ENCODE data around the gene GPR158.

GPR158 gene

DNA sequence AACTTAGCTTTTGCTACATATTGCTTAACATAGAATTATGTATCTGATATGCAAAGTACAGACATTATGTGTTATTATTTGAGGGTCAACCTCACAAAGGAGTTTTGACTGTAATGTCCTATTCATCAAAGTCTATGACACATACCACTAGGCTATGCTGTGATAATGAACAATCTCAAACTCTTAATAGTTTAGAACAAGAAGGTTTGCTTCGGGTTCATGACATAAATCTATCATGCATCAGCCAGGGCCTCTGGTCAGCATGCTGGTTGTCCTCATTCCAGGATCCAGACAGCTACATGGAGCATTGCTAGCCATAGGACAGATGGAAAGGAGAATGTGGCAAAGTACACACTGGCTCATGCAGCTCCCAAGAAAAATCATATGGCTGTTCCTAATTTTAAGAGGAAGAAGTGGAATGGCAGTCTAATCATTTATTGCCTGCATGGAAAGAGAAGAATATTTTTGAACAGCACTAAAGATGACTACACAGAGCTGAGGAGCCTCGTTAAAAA, 332.1 kb downstream of the GPR158 start:
- DNase-seq = no peak

- DNase-seq = no peak
These were observed 333.5 kb downstream of the GPR158 start for GRCh38 chr10:25508112-25508815.

- no peak for DNase-seq
These were observed 334.4 kb downstream of the GPR158 start for GRCh38 chr10:25509151-25509550.

DNA sequence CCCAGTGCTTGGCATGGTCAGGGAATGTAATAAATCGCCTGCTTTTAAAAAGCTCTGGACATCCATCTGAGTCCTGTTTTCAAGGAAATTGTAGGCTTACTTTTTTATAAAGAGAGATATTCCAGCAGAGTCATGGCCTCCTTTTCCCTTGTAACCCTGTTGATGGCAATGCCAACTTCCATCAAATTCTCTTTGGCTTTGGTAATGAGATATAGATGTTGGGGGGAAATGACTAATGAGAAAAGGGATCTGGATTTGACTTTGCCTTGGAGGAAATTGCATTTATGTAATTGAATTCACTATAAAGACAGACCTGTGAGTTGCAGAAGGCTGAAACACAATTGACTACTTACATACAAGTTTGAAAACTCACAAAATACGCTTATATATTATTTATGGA, 347.5 kb downstream of the GPR158 start:
- DNase-seq = no peak

GRCh38 chr10:25522946-25523608, 348.3 kb downstream of the GPR158 start:
- no peak for DNase-seq

GRCh38 chr10:25530306-25530705, 355.5 kb downstream of the GPR158 start:
- DNase-seq = no peak

GRCh38 chr10:25531457-25532061, 356.8 kb downstream of the GPR158 start:
- DNase-seq = no peak

- DNase-seq = no peak
These were observed 357.4 kb downstream of the GPR158 start for GRCh38 chr10:25532213-25532612.

DNA sequence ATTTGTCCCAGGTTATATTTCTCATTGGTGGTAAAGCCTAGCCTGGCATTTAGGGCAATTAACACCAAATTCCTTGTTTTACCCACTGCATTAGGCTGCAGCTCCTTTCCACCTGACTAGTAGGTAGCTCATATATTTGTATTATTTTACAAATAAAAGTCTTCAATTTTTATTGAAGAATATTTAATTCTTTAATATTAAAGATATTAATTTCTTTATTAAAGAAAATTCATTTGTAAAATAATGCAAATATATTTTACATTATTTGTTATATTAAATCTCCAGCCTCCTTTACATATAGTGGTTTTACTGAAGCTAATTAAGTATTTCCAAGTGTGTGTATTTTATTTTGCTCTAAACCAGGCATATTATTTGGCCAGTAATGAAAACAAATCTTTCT, 361.2 kb downstream of the GPR158 start:
- DNase-seq = no peak

- DNase-seq = no peak
These were observed 372.6 kb downstream of the GPR158 start for GRCh38 chr10:25547382-25547781.

DNA sequence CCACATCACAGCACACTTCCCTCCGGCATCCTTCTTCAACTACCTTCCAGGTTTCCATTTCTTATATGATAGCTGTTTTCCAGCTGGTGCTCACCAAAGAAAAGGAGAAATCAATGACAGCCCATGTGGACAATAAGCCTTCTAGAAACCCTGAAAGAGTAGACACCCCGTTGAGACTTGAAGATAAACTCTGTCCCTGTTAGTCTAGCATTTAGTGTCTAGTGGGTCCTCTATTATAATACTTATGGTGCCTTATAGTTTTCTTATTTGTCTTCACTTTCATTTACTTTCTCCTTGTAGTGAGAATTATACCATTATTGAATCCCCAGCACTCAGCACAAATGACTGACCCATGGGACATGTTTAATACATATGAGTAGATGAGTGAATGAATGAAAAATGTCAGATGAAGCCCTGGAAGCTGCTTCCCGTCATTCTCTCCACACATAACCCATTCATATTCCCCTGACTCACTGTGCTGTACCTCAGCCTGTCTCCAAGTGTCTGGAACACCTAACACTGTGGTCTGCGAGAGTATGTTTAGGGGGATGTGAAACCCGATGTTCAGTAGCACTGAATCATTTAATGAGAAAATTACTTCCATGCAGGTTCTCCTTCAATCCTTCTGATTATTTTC, 377.6 kb downstream of the GPR158 start:
- no peak for DNase-seq

- no peak for DNase-seq
These were observed 381.1 kb downstream of the GPR158 start for GRCh38 chr10:25555865-25556264.

DNA sequence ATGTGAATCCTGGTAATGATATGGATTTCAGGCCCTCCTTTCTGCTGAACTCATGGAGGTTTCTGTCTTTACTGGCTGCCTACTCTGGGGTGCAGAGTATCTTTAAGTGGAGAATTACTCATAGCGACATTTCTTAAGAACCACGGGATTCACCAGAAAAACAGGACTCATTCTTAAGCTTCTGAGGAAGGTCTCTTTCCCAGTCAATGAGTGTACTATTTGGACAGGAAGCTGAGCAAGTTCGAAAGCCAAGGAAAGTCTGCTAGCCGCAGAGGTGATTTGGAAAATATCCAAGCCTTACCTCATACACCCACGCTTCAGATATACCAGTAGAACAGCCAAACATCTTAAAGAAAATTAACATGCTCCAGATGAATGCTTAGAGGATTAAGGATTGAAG, 381.7 kb downstream of the GPR158 start:
- no peak for DNase-seq

DNA sequence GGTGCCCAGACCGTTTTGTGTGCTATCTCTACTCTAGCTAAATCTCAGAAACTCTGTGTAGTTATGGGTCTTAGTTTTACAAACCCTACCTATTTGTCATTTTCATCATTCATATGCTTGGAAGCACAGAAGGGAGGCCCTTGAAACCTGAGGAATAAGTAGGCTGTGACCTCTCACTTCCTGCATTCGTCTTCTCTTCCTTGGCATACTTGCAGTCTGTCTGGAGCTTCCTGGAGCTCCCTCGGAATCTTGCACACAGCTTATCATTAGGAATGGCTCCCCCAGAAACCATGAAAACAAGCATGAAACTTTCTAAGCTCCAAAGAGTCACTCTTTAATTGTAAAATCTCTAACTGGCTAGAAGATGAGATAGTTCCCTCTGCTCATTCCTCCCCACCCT, 382.3 kb downstream of the GPR158 start:
- DNase-seq = no peak

DNA sequence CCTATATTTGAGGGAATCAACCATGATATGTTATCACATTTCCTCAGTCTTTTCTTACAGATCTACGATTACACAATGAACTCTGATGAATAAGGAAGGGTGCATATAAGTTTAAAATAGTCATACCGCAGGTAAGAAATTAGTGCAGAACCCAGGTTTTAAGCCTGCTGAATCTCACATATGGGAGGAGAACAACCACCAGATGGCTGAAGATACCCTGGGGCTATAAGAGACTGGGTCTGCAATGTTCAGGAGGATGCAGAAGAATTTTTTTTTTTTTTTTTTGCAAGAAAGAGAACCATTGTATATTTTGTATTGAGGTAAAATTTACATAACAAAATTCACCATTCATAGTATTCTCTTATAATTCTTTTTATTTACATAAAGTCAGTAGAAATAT, 387.0 kb downstream of the GPR158 start:
- no peak for DNase-seq

DNA sequence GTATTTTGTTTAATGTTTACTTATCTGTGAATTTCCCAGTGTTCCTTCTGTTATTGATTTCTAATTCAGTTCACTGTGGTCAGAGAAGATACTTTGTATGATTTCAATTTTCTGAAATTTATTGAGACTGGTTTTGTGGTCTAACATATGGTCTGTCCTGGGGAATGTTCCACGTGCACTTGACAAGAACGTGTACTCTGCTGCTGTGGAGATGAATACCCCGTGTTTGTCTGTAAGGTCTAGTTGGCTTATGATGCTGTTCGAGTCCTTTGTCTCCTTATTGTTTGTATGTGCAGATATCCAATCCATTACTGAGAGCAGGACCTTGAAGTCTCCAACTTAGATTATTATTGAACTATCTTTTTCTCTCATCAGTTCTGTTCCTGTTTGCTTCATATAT, 387.7 kb downstream of the GPR158 start:
- no peak for DNase-seq

- DNase-seq = no peak
These were observed 389.6 kb downstream of the GPR158 start for GRCh38 chr10:25564351-25564750.

- DNase-seq = no peak
These were observed 390.8 kb downstream of the GPR158 start for GRCh38 chr10:25565570-25565969.

DNA sequence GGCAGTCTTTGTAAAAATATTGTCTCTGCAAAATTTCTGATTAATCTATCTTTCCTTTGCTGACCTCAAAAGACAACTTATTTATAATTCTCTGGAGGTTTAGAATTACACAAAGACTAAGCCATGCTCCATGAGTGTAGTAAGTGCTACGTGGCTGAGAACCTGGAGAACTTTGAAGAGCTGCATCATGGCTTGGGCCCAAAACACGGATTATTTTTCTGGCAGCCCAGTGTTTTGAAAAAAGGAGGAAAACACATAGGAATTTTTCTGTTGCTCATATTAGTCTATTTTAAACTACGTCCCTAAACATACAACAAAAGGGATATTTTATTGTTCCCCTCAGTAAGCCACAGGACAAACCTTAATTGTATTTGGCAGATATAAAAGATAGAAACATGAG, 398.5 kb downstream of the GPR158 start:
- no peak for DNase-seq

DNA sequence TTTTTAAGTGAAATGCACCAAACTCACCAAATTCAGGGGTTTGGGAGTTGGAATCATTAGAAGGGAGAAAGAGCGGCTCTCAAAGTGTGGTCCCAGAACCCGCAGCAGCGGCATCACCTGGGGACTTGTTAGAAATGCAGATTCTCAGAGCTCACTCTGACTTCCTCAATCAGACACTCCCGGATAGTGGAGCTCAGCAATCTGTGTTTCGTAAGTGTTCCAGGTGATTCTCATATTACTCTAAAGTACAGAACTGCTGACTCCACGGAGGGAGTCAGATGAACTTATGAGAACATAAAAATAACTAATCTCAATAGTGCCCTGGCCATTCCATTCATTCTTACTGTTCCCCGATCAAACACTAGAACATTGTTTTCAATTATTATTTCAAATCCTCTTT, 400.5 kb downstream of the GPR158 start:
- no peak for DNase-seq

- DNase-seq = no peak
These were observed 403.3 kb downstream of the GPR158 start for GRCh38 chr10:25578061-25578460.

GRCh38 chr10:25582961-25583360, 408.2 kb downstream of the GPR158 start:
- DNase-seq = no peak

DNA sequence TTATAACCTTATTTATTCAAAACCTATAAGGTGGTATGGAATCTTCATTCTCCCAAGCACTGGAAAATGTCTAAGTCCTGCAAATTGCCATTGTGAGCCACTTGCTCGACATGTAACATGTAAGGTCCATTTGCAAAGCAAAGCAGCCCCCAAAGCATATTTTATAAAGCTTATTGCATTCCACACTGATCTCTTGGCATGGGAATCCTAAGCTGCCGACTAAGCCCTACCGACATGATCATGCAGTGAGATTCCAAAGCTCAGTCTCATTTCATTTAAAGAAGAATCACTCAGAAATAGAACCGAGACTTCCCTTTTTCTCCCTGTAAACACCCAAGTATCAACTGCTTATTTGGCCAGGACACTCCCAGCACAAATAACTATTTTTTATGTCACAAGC, 425.9 kb downstream of the GPR158 start:
- DNase-seq = no peak

- no peak for DNase-seq
These were observed 429.8 kb downstream of the GPR158 start for GRCh38 chr10:25604591-25604990.

Measured in NCI-H1105 (cell line).